GM12878 (cell line): ENCODE data around the gene CLIC3. TPM values are rescaled to one million over a fixed set of nuclear protein-coding genes. Genes with fewer than 3 reads are reported as not detected.

Source experiments
- ATAC-seq: fragments of 200-7000 bp; cut with Tn5 transposase; 3 replicates; pipeline ENCODE4 v1.9.1; 2020; ENCODE audit warnings: mild to moderate bottlenecking, moderate library complexity
- BruUV-seq: library from RNA; stranded (reverse); fragments of 400-500 nt; replicated peaks from 2 replicates; lab custom pipeline; 2021; lab: Mats Ljungman, UMichigan
- CTCF ChIA-PET: fragments of 300-600 bp; sonication (Branson Sonifier 250); formaldehyde crosslinking; extraction: SDS; loops from one replicate; lab custom pipeline; 2021; ENCODE audit warnings: inconsistent platforms; lab: Yijun Ruan, JAX
- POLR2A ChIA-PET: fragments of 350-600 bp; formaldehyde crosslinking; extraction: SDS; loops from one replicate; lab custom pipeline; 2021; ENCODE audit warnings: inconsistent platforms; lab: Charles Lee
- RAD21 ChIA-PET: fragments of 300-600 bp; sonication (Branson Sonifier 250); formaldehyde crosslinking; loops from one replicate; lab custom pipeline; 2023; ENCODE audit warnings: antibody characterized with exemption; ENCODE audit not compliant: unreplicated experiment; lab: Charles Lee
- SMC1A ChIA-PET: fragments of 300-600 bp; sonication (Branson Sonifier 250); formaldehyde crosslinking; loops from one replicate; lab custom pipeline; 2023; ENCODE audit not compliant: unreplicated experiment, uncharacterized antibody; lab: Charles Lee
- DNase-seq: peaks from one replicate; pipeline ENCODE4 v3.0.0-alpha.2; 2011; ENCODE audit warnings: low read depth, low spot score
- FAIRE-seq: peaks from 3 replicates; lab custom pipeline; 2011; peaks lifted over from hg19 to GRCh38; lab: Jason Lieb, UNC
- H2AFZ ChIP-seq: 2 replicates; pipeline ENCODE4 v1.6.0; 2011; ENCODE audit warnings: low read depth, low read length, control low read depth; ENCODE audit not compliant: control insufficient read depth
- H3K27ac ChIP-seq: 2 replicates; pipeline ENCODE4 v1.5.1; 2011; ENCODE audit warnings: control low read depth; ENCODE audit not compliant: control insufficient read depth, insufficient read depth
- H3K27me3 ChIP-seq, 2 experiments: replicated peaks in 1 of 2; 2 replicates each; pipeline versions ENCODE4 v1.6.0 to v1.6.1; 2011; ENCODE audit warnings: low read length in 1 of 2; ENCODE audit not compliant: control insufficient read depth in 2 of 2, insufficient read depth in 2 of 2
- H3K36me3 ChIP-seq, 2 experiments: 2 replicates each; pipeline ENCODE4 v1.5.1; 2011; ENCODE audit warnings: low read length in 1 of 2; ENCODE audit not compliant: control insufficient read depth in 2 of 2, insufficient read depth in 2 of 2
- H3K4me1 ChIP-seq: 2 replicates; pipeline ENCODE4 v1.6.1; 2011; ENCODE audit warnings: mild to moderate bottlenecking, low read length, moderate library complexity, mixed read lengths; ENCODE audit not compliant: control insufficient read depth, insufficient read depth
- H3K4me2 ChIP-seq: 2 replicates; pipeline ENCODE4 v1.6.0; 2011; ENCODE audit warnings: control low read depth; ENCODE audit not compliant: control insufficient read depth, insufficient read depth
- H3K4me3 ChIP-seq: fragments of 200-600 bp; sonication (generic); 2 replicates; pipeline ENCODE4 v1.5.1; 2016
- H3K79me2 ChIP-seq: 2 replicates; pipeline ENCODE4 v1.6.0; 2011; ENCODE audit warnings: low read length; ENCODE audit not compliant: control insufficient read depth, insufficient read depth
- H3K9ac ChIP-seq: 2 replicates; pipeline ENCODE4 v1.8.0; 2011; ENCODE audit warnings: low read length, control low read depth, mixed read lengths; ENCODE audit not compliant: control insufficient read depth, insufficient read depth
- H3K9me3 ChIP-seq: replicated peaks from 3 replicates; pipeline ENCODE4 v1.5.1; 2011; ENCODE audit warnings: mild to moderate bottlenecking, low read length; ENCODE audit not compliant: control insufficient read depth, insufficient read depth
- H4K20me1 ChIP-seq: 2 replicates; pipeline ENCODE4 v1.6.0; 2011; ENCODE audit not compliant: control insufficient read depth, insufficient read depth
- ASH2L ChIP-seq: fragments of 300-600, 200-600 bp; sonication (generic); IDR thresholded peaks from 2 replicates; pipeline ENCODE4 v1.6.1; 2017; ENCODE audit warnings: low read depth, mild to moderate bottlenecking, borderline replicate concordance
- BCL11A ChIP-seq: IDR thresholded peaks from 2 replicates; pipeline ENCODE4 v1.6.1; 2011; ENCODE audit warnings: low read depth, low read length
- BMI1 ChIP-seq: fragments of 450-650 bp; IDR thresholded peaks from 2 replicates; pipeline ENCODE4 v1.6.1; 2016; ENCODE audit warnings: mild to moderate bottlenecking, moderate library complexity, borderline replicate concordance
- BRCA1 ChIP-seq: IDR thresholded peaks from 2 replicates; pipeline ENCODE4 v1.6.1; 2011; ENCODE audit warnings: low read depth, low read length, improper control_type of control experiment
- CBX5 ChIP-seq: sonication (generic); IDR thresholded peaks from 2 replicates; pipeline ENCODE4 v1.6.1; 2016; ENCODE audit warnings: low read depth, moderate library complexity, mild to moderate bottlenecking, inconsistent platforms
- FOS ChIP-seq: IDR thresholded peaks from 3 replicates; pipeline ENCODE4 v1.6.1; 2011; ENCODE audit warnings: borderline replicate concordance; ENCODE audit not compliant: insufficient read length; ENCODE audit errors: extremely low read depth
- FOXM1 ChIP-seq: IDR thresholded peaks from 2 replicates; pipeline ENCODE4 v1.6.1; 2012; ENCODE audit warnings: low read depth, mild to moderate bottlenecking, inconsistent platforms, low read length, moderate library complexity
- IKZF2 ChIP-seq, 2 experiments: fragments of 450-650 bp; IDR thresholded peaks; 2 replicates each; pipeline ENCODE4 v1.6.1; 2017; ENCODE audit warnings: mild to moderate bottlenecking in 2 of 2, moderate library complexity in 2 of 2
- KAT2A ChIP-seq: conservative IDR thresholded peaks from 2 replicates; pipeline ENCODE4 v1.6.1; 2011; ENCODE audit warnings: low read depth, low read length; ENCODE audit not compliant: control insufficient read depth
- MYC ChIP-seq: IDR thresholded peaks from 2 replicates; pipeline ENCODE4 v1.6.1; 2011; ENCODE audit warnings: mild to moderate bottlenecking, low read length, moderate library complexity, inconsistent platforms; ENCODE audit not compliant: insufficient read depth, insufficient replicate concordance, insufficient read length, severe bottlenecking
- NBN ChIP-seq: fragments of 450-650 bp; IDR thresholded peaks from 2 replicates; pipeline ENCODE4 v1.6.1; 2016
- NFYB ChIP-seq: IDR thresholded peaks from 2 replicates; pipeline ENCODE4 v1.6.1; 2011; ENCODE audit warnings: low read depth, mild to moderate bottlenecking, low read length, improper control_type of control experiment, moderate library complexity; ENCODE audit not compliant: insufficient read depth
- NR2C1 ChIP-seq: fragments of 450-650 bp; IDR thresholded peaks from 2 replicates; pipeline ENCODE4 v1.6.1; 2017; ENCODE audit warnings: antibody characterized with exemption, mild to moderate bottlenecking, moderate library complexity
- TBL1XR1 ChIP-seq: IDR thresholded peaks from 2 replicates; pipeline ENCODE4 v1.6.1; 2012; ENCODE audit warnings: low read depth, low read length, improper control_type of control experiment
- ZNF207 ChIP-seq: fragments of 450-650 bp; IDR thresholded peaks from 2 replicates; pipeline ENCODE4 v1.6.1; 2014; ENCODE audit warnings: antibody characterized with exemption, mild to moderate bottlenecking, borderline replicate concordance
- WGBS: methylation state at CpG from one replicate; pipeline ENCODE4 v1.1.6; 2016; ENCODE audit warnings: low lambda C conversion rate; ENCODE audit not compliant: insufficient replicate concordance, insufficient coverage; ENCODE audit errors: missing lambda C conversion rate; 5-methylcytosine and 5-hydroxymethylcytosine counted together
- in situ Hi-C: fragments of 300-500 bp; cut with MboI; formaldehyde crosslinking; loops from 9 replicates; pipeline ENCODE4 v1.14.3; 2018; ENCODE audit warnings: mixed read lengths
- intact Hi-C: fragments of 100-400 bp; cut with micrococcal nuclease; formaldehyde crosslinking; loops from one replicate; pipeline ENCODE4 v1.14.2; 2022; ENCODE audit not compliant: unreplicated experiment
- polyA plus RNA-seq, 11 experiments: library from polyadenylated mRNA; depleted of rRNA in 4 of 11; unstranded in 6 of 11; stranded (reverse) in 5 of 11; fragments of >200 nt; fragmentation: Nextera tagmentation in 4 of 11; fragmentation: Illumina TruSeq in 1 of 11; extraction: Ambion mirVana in 4 of 11; extraction: Trizol in 1 of 11; gene quantifications; 1 replicate in 1 of 11; 2 replicates in 10 of 11; pipeline versions ENCODE4 v1.2.1 to v1.2.3, GENCODE V29; 2011 to 2016; ENCODE audit warnings: inconsistent platforms in 2 of 11, missing spikeins in 2 of 11, low read depth in 1 of 11
- total RNA-seq, 4 experiments: library from RNA; depleted of rRNA in 3 of 4; stranded (reverse); fragments of >200 nt in 3 of 4; fragmentation: Illumina TruSeq in 1 of 4; extraction: Trizol in 1 of 4; gene quantifications; 2 replicates each; pipeline versions ENCODE4 v1.2.1 to v1.2.3, GENCODE V29; 2013 to 2021
- TF ChIP-seq, protein P1 (sequence below): IDR thresholded peaks from 2 replicates; pipeline ENCODE4 v1.6.1; 2011; ENCODE audit warnings: low read depth, mild to moderate bottlenecking, low read length, moderate library complexity, borderline replicate concordance; ENCODE audit errors: extremely low read depth
- TF ChIP-seq, protein P2 (sequence below): fragments of 450-650 bp; IDR thresholded peaks from 2 replicates; pipeline ENCODE4 v1.6.1; 2014; ENCODE audit warnings: mild to moderate bottlenecking
- TF ChIP-seq, protein P3 (sequence below): IDR thresholded peaks from 2 replicates; pipeline ENCODE4 v1.6.1; 2011; ENCODE audit warnings: borderline replicate concordance, low read depth, mild to moderate bottlenecking, moderate library complexity, mixed read lengths, low read length; ENCODE audit not compliant: insufficient read depth; ENCODE audit errors: extremely low read length
- TF ChIP-seq, protein P4 (sequence below): fragments of 450-650 bp; IDR thresholded peaks from 2 replicates; pipeline ENCODE4 v1.6.1; 2017; ENCODE audit warnings: antibody characterized with exemption, mild to moderate bottlenecking, moderate library complexity

CLIC3 gene
- total and polyA plus RNA-seq, 10 of the 15 experiments (the other 5 are each of a cell fraction or from before 2014, with no cell fraction given), result 0.31 TPM; not detected in 9

DNA sequence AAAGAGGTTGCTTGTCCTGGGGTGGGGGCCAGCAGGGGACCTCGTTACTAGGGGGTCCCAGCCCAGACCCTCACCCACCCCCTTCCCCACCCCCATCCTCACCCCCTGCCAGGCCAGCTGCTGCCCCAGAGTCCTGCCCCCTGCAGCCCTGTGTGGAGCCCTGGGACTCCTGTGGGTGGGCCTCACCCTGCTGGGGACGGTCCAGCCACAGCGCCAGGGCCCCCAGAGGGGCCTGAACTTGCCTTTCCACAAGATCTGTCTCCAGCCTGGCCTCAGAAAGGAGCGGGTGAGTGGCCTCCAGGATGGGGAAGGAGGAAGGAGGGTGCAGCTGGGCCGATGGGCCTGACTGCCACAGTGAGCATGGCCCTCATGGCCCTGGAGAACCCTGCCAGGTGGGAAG is 26.6 kb downstream of the CLIC3 start:
- CTCF ChIA-PET, result no interaction called here
- no peak overlapping the region for H3K9ac ChIP-seq
- SMC1A ChIA-PET, result no interaction called here
- intact Hi-C loops (no loop called here), in situ Hi-C loops (no loop called here)
- FAIRE-seq (no peak), DNase-seq (no peak), ATAC-seq (no peak)
- H3K36me3 ChIP-seq, result no peaks in the 10 kb centered on the region
- peaks cover 7% of the 10 kb centered on the region for H3K4me1 ChIP-seq
- no peaks in the 10 kb centered on the region for H3K79me2 ChIP-seq
- no peaks in the 10 kb centered on the region; the same call in 1 of the 2 replicates for H4K20me1 ChIP-seq
- no peaks in the 10 kb centered on the region for H3K27me3 ChIP-seq
- H3K4me2 ChIP-seq, result no peak overlapping the region
- no peak overlapping the region for H2AFZ ChIP-seq
- no peak overlapping the region for H3K4me3 ChIP-seq
- no peak overlapping the region for H3K27ac ChIP-seq
- 5% methylated on average over 4 of the region's 5 CpGs for WGBS
- H3K9me3 ChIP-seq, result no peaks in the 10 kb centered on the region
- POLR2A ChIA-PET, result no interaction called here
- RAD21 ChIA-PET, result no interaction called here
- TF ChIP-seq BMI1 (no peak), BRCA1 (no peak), TBL1XR1 (no peak), IKZF2 (IDR thresholded peaks at IDR 0.05) (no peak), ASH2L (no peak), FOXM1 (no peak), KAT2A (no peak), BCL11A (no peak), NBN (no peak), NFYB (no peak), FOS (no peak), CBX5 (no peak), MYC (no peak), ZNF207 (no peak), NR2C1 (no peak)
- TF ChIP-seq, protein P1, sequence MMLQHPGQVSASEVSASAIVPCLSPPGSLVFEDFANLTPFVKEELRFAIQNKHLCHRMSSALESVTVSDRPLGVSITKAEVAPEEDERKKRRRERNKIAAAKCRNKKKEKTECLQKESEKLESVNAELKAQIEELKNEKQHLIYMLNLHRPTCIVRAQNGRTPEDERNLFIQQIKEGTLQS, result no peak
- TF ChIP-seq, protein P2, sequence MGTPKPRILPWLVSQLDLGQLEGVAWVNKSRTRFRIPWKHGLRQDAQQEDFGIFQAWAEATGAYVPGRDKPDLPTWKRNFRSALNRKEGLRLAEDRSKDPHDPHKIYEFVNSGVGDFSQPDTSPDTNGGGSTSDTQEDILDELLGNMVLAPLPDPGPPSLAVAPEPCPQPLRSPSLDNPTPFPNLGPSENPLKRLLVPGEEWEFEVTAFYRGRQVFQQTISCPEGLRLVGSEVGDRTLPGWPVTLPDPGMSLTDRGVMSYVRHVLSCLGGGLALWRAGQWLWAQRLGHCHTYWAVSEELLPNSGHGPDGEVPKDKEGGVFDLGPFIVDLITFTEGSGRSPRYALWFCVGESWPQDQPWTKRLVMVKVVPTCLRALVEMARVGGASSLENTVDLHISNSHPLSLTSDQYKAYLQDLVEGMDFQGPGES, result no peak
- TF ChIP-seq, protein P3, sequence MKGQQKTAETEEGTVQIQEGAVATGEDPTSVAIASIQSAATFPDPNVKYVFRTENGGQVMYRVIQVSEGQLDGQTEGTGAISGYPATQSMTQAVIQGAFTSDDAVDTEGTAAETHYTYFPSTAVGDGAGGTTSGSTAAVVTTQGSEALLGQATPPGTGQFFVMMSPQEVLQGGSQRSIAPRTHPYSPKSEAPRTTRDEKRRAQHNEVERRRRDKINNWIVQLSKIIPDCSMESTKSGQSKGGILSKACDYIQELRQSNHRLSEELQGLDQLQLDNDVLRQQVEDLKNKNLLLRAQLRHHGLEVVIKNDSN, result no peak
- TF ChIP-seq, protein P4, sequence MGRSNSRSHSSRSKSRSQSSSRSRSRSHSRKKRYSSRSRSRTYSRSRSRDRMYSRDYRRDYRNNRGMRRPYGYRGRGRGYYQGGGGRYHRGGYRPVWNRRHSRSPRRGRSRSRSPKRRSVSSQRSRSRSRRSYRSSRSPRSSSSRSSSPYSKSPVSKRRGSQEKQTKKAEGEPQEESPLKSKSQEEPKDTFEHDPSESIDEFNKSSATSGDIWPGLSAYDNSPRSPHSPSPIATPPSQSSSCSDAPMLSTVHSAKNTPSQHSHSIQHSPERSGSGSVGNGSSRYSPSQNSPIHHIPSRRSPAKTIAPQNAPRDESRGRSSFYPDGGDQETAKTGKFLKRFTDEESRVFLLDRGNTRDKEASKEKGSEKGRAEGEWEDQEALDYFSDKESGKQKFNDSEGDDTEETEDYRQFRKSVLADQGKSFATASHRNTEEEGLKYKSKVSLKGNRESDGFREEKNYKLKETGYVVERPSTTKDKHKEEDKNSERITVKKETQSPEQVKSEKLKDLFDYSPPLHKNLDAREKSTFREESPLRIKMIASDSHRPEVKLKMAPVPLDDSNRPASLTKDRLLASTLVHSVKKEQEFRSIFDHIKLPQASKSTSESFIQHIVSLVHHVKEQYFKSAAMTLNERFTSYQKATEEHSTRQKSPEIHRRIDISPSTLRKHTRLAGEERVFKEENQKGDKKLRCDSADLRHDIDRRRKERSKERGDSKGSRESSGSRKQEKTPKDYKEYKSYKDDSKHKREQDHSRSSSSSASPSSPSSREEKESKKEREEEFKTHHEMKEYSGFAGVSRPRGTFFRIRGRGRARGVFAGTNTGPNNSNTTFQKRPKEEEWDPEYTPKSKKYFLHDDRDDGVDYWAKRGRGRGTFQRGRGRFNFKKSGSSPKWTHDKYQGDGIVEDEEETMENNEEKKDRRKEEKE, result no peak
- no TSS peak for BruUV-seq
